Cortex of kidney (tissue), 1 donor: ENCODE results near the gene HAGH.
"Not testable (repeated sequence)": the region's sequence is repeated elsewhere in the genome, so short reads cannot be mapped to it uniquely, and the experiment has no call there.

Experiments
- DNase-seq: peaks from one replicate; lab custom pipeline; 2025; lab: John Stamatoyannopoulos, UW

Gene HAGH

GRCh38 chr16:1826691-1827573 is at the start of gene HAGH, which contains the start of gene FAHD1:
Gene HAGH, minus strand, starts transcription at chr16:1826825. Its CDS starts 38 bp downstream, at chr16:1826787.
Gene FAHD1, plus strand, starts transcription at chr16:1827206. Its CDS starts 33 bp downstream, at chr16:1827239.
- DNase-seq, result peak; percentile 95

GRCh38 chr16:1876066-1876465 is 49.4 kb upstream of the HAGH start:
- not testable (repeated sequence) for DNase-seq

GRCh38 chr16:1874854-1875253 is 48.2 kb upstream of the HAGH start:
- no peak for DNase-seq

- DNase-seq, result no peak
These were observed 45.5 kb upstream of the HAGH start, which contains the start of gene MEIOB for GRCh38 chr16:1871974-1872635. Gene MEIOB, minus strand, starts transcription at chr16:1872164. Its CDS starts 3,989 bp downstream, at chr16:1868175.

GRCh38 chr16:1870365-1871082 is 43.9 kb upstream of the HAGH start:
- DNase-seq, result no peak

- no peak for DNase-seq
These were observed 39.5 kb upstream of the HAGH start for GRCh38 chr16:1865902-1866690.

DNA sequence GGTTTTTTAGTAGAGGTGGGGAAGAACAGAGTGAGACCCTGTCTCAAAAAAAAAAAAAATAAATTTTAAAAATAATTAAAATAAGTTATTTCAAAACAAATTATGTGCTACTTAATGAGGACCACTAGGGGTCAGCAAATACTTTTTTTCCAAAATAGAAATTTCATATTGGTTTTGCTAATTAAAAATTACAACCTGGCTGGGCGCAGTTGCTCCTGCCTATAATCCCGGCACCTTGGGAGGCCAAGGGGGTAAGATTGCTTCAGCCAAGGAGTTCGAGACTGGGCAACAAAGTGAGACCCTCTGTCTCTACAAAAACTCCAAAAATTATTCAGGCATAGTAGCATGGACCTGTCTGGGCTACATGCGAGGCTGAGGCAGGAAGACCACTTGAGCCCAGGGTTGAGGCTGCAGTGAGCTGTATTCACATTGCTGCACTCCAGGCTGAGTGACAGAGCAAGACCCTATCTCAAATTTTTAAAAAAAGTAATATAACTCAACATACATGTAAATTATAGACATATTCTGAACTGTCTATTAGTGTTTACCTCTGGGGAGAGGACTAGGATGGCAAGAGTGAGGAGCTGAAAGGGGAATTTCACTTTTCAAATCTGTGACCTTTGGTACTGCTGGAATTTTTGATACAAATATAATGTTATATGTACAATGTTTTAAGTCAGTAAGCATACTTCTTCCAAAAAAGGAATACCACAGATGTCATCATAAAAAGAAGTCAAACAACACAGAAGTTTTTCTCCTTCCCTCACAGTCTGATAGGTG is 37.2 kb upstream of the HAGH start:
- DNase-seq, result no peak

DNA sequence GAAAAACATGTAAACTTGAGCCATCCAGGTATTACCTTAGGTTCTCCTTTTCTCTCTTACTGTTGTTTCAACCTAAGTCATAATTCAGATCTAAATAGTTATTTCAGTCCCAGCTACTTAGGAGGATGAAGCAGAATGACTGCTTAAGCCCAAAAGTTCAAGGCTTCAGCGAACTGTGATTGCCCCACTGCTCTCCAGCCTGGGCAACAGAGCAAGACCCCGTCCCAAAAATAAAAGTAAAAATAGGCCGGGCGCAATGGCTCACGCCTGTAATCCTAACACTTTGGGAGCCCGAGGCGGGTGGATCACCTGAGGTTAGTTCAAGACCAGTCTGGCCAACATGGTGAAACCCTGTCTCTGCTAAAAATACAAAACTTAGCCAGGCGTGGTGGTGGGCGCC is 35.8 kb upstream of the HAGH start:
- DNase-seq, result no peak

DNA sequence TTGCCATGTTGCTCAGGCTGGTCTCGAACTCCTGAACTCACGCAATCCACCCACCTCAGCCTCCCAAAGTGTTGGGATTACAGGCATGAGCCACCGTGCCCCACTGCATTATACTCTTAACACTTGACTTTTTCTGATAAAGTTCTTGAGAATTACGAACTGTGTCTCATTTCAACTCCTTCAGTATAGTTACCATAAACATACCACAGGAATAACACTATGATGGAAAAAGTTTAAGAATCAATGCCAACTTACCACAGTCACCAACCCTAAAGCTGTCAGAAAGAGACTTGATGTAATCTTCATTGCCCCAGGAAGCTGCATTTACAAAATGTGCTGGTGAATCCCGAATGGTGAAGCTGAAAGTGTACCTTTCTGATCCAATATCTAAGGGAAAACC is 35.1 kb upstream of the HAGH start:
- DNase-seq, result no peak

DNA sequence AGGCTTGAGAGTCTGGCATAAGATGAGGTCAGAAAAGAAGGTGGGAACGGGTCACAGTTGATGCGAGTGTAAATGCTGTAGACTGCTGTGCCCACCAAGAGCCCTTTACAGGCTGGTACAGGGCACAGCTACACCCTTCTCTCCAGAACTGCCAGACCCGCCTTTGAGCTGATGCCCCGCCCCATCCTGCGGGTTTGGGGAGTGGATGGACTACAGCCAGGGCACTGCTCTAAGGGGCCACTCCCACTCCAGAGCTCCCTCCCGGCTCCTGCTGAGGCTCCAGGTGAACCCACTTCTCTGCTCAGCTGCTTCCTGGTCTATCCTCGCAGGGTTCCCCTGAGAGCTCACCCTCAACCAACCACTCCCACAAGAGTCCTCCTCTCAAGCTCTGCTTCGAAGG is 33.0 kb upstream of the HAGH start:
- no peak for DNase-seq

GRCh38 chr16:1858189-1858865 is 31.7 kb upstream of the HAGH start:
- DNase-seq, result no peak

GRCh38 chr16:1857433-1858097 is 30.9 kb upstream of the HAGH start:
- no peak for DNase-seq

DNA sequence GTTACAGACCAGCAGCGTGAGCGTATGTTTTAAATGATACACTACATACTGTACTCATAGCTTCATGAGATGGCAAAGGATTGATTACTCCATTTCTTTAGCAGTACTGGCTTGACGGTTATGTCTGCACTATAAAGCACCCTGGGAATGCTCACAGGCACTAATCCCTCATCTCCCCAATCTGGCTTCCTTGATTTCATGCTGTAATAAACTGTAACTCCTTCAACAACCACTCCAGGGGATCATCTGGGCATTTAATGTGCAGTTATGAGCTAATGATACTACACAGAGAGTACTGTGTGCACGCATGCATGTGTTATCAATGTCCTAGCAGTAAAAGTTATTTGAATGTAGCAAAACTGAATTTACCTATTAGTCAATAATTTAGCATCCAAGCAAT is 25.2 kb upstream of the HAGH start:
- no peak for DNase-seq

GRCh38 chr16:1850981-1851380 is 24.4 kb upstream of the HAGH start:
- DNase-seq, result no peak

DNA sequence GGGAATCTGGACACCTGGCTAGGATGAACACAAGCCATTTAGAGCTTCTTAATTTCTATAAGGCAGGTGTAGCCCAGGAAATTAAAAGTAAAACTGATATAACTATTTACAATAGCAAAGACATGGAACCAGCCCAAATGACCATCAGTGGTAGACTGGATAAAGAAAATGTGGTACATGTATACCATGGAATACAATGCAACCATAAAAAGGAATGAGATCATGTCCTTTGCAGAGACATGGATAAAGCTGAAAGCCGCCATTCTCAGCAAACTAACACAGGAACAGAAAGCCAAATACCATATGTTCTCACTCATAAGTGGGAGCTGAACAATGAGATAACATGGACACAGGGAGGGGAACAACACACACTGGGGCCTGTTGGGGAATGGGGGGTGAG is 19.8 kb upstream of the HAGH start:
- DNase-seq, result no peak

GRCh38 chr16:1845985-1846384 is 19.4 kb upstream of the HAGH start:
- no peak for DNase-seq

GRCh38 chr16:1839554-1839953 is 12.9 kb upstream of the HAGH start:
- DNase-seq, result no peak

DNA sequence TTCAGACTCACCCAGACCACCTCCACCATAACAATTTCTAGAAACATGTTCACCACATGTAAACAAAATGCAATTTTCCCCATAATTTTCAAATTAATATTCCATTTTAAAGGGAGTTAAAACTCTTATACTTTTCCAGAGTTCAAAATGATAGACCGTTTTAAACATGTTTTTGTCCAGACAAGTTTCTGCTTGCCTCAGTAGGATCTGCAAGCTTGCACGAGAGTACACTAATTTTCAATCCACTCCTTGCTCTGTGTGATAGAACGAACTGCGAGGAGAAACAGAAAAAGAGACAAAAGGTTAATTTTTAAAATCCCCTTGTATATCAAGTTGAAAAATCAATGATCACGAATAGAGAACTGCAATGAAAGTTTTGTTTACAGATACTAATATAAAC is 7.5 kb upstream of the HAGH start:
- no peak for DNase-seq

GRCh38 chr16:1832838-1833454 is 6.3 kb upstream of the HAGH start:
- no peak for DNase-seq
